ENCODE measurements around the gene TARS3. TPM values are rescaled to one million over a fixed set of nuclear protein-coding genes. Genes with fewer than 3 reads are reported as not detected.

The TARS3 gene
- total RNA-seq, 1 experiment from 2014 or later = 14.1 TPM

GRCh38 chr15:101618076-101618475, 106.2 kb downstream of the TARS3 start:
- H2AFZ ChIP-seq (ENCODE audit: low read length) = no peak overlapping the region
- TF ChIP-seq, protein P1, sequence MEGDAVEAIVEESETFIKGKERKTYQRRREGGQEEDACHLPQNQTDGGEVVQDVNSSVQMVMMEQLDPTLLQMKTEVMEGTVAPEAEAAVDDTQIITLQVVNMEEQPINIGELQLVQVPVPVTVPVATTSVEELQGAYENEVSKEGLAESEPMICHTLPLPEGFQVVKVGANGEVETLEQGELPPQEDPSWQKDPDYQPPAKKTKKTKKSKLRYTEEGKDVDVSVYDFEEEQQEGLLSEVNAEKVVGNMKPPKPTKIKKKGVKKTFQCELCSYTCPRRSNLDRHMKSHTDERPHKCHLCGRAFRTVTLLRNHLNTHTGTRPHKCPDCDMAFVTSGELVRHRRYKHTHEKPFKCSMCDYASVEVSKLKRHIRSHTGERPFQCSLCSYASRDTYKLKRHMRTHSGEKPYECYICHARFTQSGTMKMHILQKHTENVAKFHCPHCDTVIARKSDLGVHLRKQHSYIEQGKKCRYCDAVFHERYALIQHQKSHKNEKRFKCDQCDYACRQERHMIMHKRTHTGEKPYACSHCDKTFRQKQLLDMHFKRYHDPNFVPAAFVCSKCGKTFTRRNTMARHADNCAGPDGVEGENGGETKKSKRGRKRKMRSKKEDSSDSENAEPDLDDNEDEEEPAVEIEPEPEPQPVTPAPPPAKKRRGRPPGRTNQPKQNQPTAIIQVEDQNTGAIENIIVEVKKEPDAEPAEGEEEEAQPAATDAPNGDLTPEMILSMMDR (conservative IDR thresholded peaks at IDR 0.05) = no peak
- H2BK15ac ChIP-seq (ENCODE audit: low read depth, low read length) = no peak overlapping the region
- no peak overlapping the region for H2BK120ac ChIP-seq (ENCODE audit: low read depth, low read length, poor library complexity, severe bottlenecking)
- DNase-seq = no peak
- Mint-ChIP-seq H3K27me3 (ENCODE audit: low read depth) (peaks cover 20% of the 10 kb centered on the region), H3K9me3 (peaks cover 6 to 9% of the 10 kb centered on the region in 2 experiments), H3K4me3 (no peak overlapping the region), H3K36me3 (ENCODE audit: insufficient read depth in 1 of 3, low read depth in 3 of 3) (peaks cover under 1 to 7% (median under 1%) of the 10 kb centered on the region in 3 experiments; a peak in 6 of 7 replicates), H3K4me1 (peaks cover 35 to 42% of the 10 kb centered on the region in 2 experiments), H3K27ac (no peak overlapping the region; a peak in 1 of 7 replicates)
- H3K23ac ChIP-seq (ENCODE audit: insufficient read length, low read depth, low read length) = no peak overlapping the region
- H3K9ac ChIP-seq (ENCODE audit: extremely low read depth, insufficient read length, low read length) = no peak overlapping the region
- H4K8ac ChIP-seq (replicated peaks; ENCODE audit: insufficient read length, low read depth, low read length) = no peak overlapping the region
- no peak overlapping the region for H3K4ac ChIP-seq (ENCODE audit: low read depth, low read length)
- no peak overlapping the region for H3T11ph ChIP-seq (ENCODE audit: low read length)
- H3K23me2 ChIP-seq (ENCODE audit: insufficient read length, low read depth, low read length, poor library complexity, severe bottlenecking) = no peaks in the 10 kb centered on the region
- no peak overlapping the region for H3K27ac ChIP-seq (ENCODE audit: insufficient read length, low read depth, low read length)
- H3K79me1 ChIP-seq (ENCODE audit: insufficient read depth, low read depth, low read length, poor library complexity, severe bottlenecking) = no peaks in the 10 kb centered on the region
- no peak overlapping the region for H2BK12ac ChIP-seq (ENCODE audit: insufficient read length, low read depth, low read length)
- no peak overlapping the region for H3K18ac ChIP-seq (ENCODE audit: insufficient read length, low read depth, low read length)
- no peaks in the 10 kb centered on the region; the same call in 1 of the 2 replicates for H3K27me3 ChIP-seq (ENCODE audit: insufficient read depth, low read length)
- no peaks in the 10 kb centered on the region for H3K79me2 ChIP-seq (ENCODE audit: insufficient read depth, low read length)
- H4K91ac ChIP-seq (ENCODE audit: insufficient read length, low read depth, low read length) = no peak overlapping the region
- no peak overlapping the region for H2BK5ac ChIP-seq (ENCODE audit: insufficient read length, low read length)
- no peaks in the 10 kb centered on the region for H4K20me1 ChIP-seq (ENCODE audit: control insufficient read depth, insufficient read depth, insufficient read length)
- no peak overlapping the region for H2AK5ac ChIP-seq (ENCODE audit: insufficient read length, low read length)
- peaks cover 5% of the 10 kb centered on the region; the same call in 1 of the 2 replicates for H3K4me1 ChIP-seq (ENCODE audit: insufficient read depth, low read length)
- no peak overlapping the region for H4K5ac ChIP-seq (ENCODE audit: insufficient read length, low read depth, low read length)
- H3K14ac ChIP-seq (ENCODE audit: insufficient read depth, low read length) = no peak overlapping the region
- no CpG with 5 or more reads among the region's 10 CpGs for WGBS (ENCODE audit: extremely low coverage, insufficient read length, low lambda C conversion rate)
- H3K9me3 ChIP-seq (ENCODE audit: control insufficient read depth, low read depth, low read length) = no peaks in the 10 kb centered on the region
- no peak overlapping the region for H3K4me2 ChIP-seq (ENCODE audit: insufficient read depth, insufficient read length, low read length)
- H3K56ac ChIP-seq (ENCODE audit: insufficient read length, low read depth, low read length) = no peak overlapping the region
- H2BK20ac ChIP-seq (ENCODE audit: low read depth, low read length, poor library complexity, severe bottlenecking) = no peak overlapping the region
